Kidney (tissue), 14 donors: Measurements from ENCODE around the gene RIN1. TPM values are rescaled to one million over a fixed set of nuclear protein-coding genes. Genes with fewer than 3 reads are reported as not detected.

ENCODE experiments used
- DNase-seq, 5 donors: peaks; one replicate each; pipeline ENCODE4 v3.0.0-alpha.2; 2013 to 2020
- FAIRE-seq: peaks from 2 replicates; lab custom pipeline; 2012; peaks lifted over from hg19 to GRCh38; lab: Jason Lieb, UNC
- H3K27ac ChIP-seq, 2 donors: one replicate each; pipeline ENCODE4 v1.7.0; 2013; ENCODE audit warnings: low read depth in 2 of 2, low read length in 2 of 2, inconsistent platforms in 1 of 2
- H3K27me3 ChIP-seq: one replicate; pipeline ENCODE4 v1.7.1; 2013; ENCODE audit warnings: low read length, inconsistent platforms; ENCODE audit not compliant: control insufficient read depth, insufficient read depth
- H3K36me3 ChIP-seq, 3 donors: one replicate each; pipeline versions ENCODE4 v1.7.0 to v1.7.1; 2013; ENCODE audit warnings: low read length in 3 of 3, control low read depth in 1 of 3, inconsistent platforms in 1 of 3; ENCODE audit not compliant: insufficient read depth in 3 of 3, control insufficient read depth in 2 of 3
- H3K4me1 ChIP-seq, 3 donors: one replicate each; pipeline versions ENCODE4 v1.7.0 to v1.7.1; 2013; ENCODE audit warnings: low read length in 3 of 3, inconsistent platforms in 1 of 3, low read depth in 1 of 3; ENCODE audit not compliant: control insufficient read depth in 2 of 3, insufficient read depth in 2 of 3
- H3K4me3 ChIP-seq, 3 donors: one replicate each; pipeline versions ENCODE4 v1.7.0 to v1.8.1; 2013; ENCODE audit warnings: low read length in 3 of 3, control low read depth in 1 of 3, inconsistent platforms in 1 of 3
- H3K9ac ChIP-seq, 3 donors: one replicate each; pipeline versions ENCODE4 v1.7.0 to v1.7.1; 2013; ENCODE audit warnings: low read length in 3 of 3, control low read depth in 1 of 3, inconsistent platforms in 1 of 3
- H3K9me3 ChIP-seq, 3 donors: one replicate each; pipeline versions ENCODE4 v1.7.0 to v1.7.1; 2013; ENCODE audit warnings: low read length in 3 of 3, control low read depth in 1 of 3, inconsistent platforms in 1 of 3; ENCODE audit not compliant: control insufficient read depth in 2 of 3, insufficient read depth in 1 of 3
- CTCF ChIP-seq: IDR thresholded peaks from 3 replicates; pipeline ENCODE4 v1.5.1; 2012; ENCODE audit warnings: mild to moderate bottlenecking, moderate library complexity, borderline replicate concordance; ENCODE audit not compliant: insufficient read depth; ENCODE audit errors: extremely low read depth
- intact Hi-C: fragments of 100-400 bp; cut with DNase I; formaldehyde crosslinking; loops from one replicate; pipeline ENCODE4 v1.11.1; 2022
- polyA plus RNA-seq: library from polyadenylated mRNA; stranded (reverse); fragments of 350-450 nt; fragmentation: Illumina TruSeq; extraction: RNeasy Lipid Tissue Mini Kit (QIAGEN cat#74804); gene quantifications from one replicate; pipeline ENCODE4 v1.2.3, GENCODE V29; 2014; ENCODE audit warnings: low read depth, low replicate concordance; ENCODE audit not compliant: insufficient read depth
- total RNA-seq: library from RNA; stranded (reverse); fragmentation: NEBNext Ultra II Directional; extraction: Animal tissue kit (Norgen Biotek cat#: 25700); gene quantifications from one replicate; pipeline ENCODE4 v1.2.1, GENCODE V29; 2021
- donor health status: control.
- donor health status: control.
- donor health status: control.
- donor health status: control.
- donor health status: control.
- donor health status: DM: yes; HTN: yes; CAD: no.
- donor health status: Normal renal cell carcinoma (clear cell type).

RIN1 gene
- total and polyA plus RNA-seq, 2 donors from 2014 or later, result 2.3 to 9.2 TPM

- FAIRE-seq, result no peak
- Histone ChIP-seq H3K36me3 (peaks cover 0 to 5% (median 1%) of the 10 kb centered on the region in 3 donors), H3K9me3 (no peaks in the 10 kb centered on the region), H3K27me3 (no peaks in the 10 kb centered on the region), H3K9ac (no peak overlapping the region), H3K4me1 (peaks cover 0 to 8% (median 2%) of the 10 kb centered on the region in 3 donors), H3K4me3 (peak overlapping the region in 1 of 3 donors; percentile 42), H3K27ac (no peak overlapping the region)
- intact Hi-C loops, result no loop called here
- no peak for TF ChIP-seq CTCF
- DNase-seq, result peak in 2 of 5 donors; percentile 51 to 79
These were observed 1.4 kb downstream of the RIN1 start for GRCh38 chr11:66334605-66335442.

GRCh38 chr11:66333896-66334604, 2.2 kb downstream of the RIN1 start:
- Histone ChIP-seq H3K27ac (no peak overlapping the region), H3K9me3 (no peaks in the 10 kb centered on the region), H3K9ac (no peak overlapping the region), H3K36me3 (peaks cover 0 to 2% (median 0%) of the 10 kb centered on the region in 3 donors), H3K4me1 (peaks cover 0 to 8% (median 2%) of the 10 kb centered on the region in 3 donors), H3K27me3 (no peaks in the 10 kb centered on the region), H3K4me3 (no peak overlapping the region)
- FAIRE-seq (no peak), DNase-seq (peak in 2 of 5 donors; percentile 33 to 61)
- no peak for TF ChIP-seq CTCF
- intact Hi-C loops, result no loop called here

GRCh38 chr11:66333220-66333877, 2.9 kb downstream of the RIN1 start:
- Histone ChIP-seq H3K27me3 (no peaks in the 10 kb centered on the region), H3K9ac (no peak overlapping the region), H3K36me3 (no peaks in the 10 kb centered on the region), H3K4me1 (peaks cover 2 to 13% (median 4%) of the 10 kb centered on the region in 3 donors), H3K9me3 (no peaks in the 10 kb centered on the region), H3K4me3 (no peak overlapping the region), H3K27ac (no peak overlapping the region)
- FAIRE-seq, result no peak
- TF ChIP-seq CTCF, result no peak
- peak in 1 of 5 donors; percentile 51 for DNase-seq
- intact Hi-C loops, result no loop called here
